SU-DHL-6 (cell line): ENCODE results near the gene CBLB.
A peak's percentile ranks its signal among the peaks of the same experiment; 100 is the strongest.

Experiments
- H2AFZ ChIP-seq: fragments of 200-600 bp; sonication (generic); 2 replicates; pipeline ENCODE4 v1.6.1; 2014; ENCODE audit warnings: low read depth, mild to moderate bottlenecking, moderate library complexity, mixed read lengths, antibody characterized with exemption, low read length; ENCODE audit not compliant: severe bottlenecking
- H3F3A ChIP-seq: fragments of 200-600 bp; shearing (Covaris generic); 2 replicates; pipeline ENCODE4 v1.6.0; 2016; ENCODE audit warnings: antibody characterized with exemption, mild to moderate bottlenecking; ENCODE audit not compliant: insufficient read depth
- H3K27ac ChIP-seq: fragments of 200-600 bp; sonication (generic); 2 replicates; pipeline ENCODE4 v1.5.1; 2016; ENCODE audit warnings: low read depth, mild to moderate bottlenecking, low read length, moderate library complexity, mixed read lengths
- H3K27me3 ChIP-seq: fragments of 200-600 bp; sonication (generic), shearing (Covaris generic); 2 replicates; pipeline ENCODE4 v1.6.0; 2014; ENCODE audit warnings: mild to moderate bottlenecking, low read length
- H3K36me3 ChIP-seq: fragments of 200-600 bp; sonication (generic); 2 replicates; pipeline ENCODE4 v1.6.1; 2014; ENCODE audit warnings: mild to moderate bottlenecking, low read length, mixed read lengths
- H3K4me2 ChIP-seq: fragments of 300-600, 200-600 bp; shearing (Covaris generic), sonication (generic); 2 replicates; pipeline ENCODE4 v1.6.0; 2014; ENCODE audit warnings: low read length, low read depth, mild to moderate bottlenecking; ENCODE audit not compliant: poor library complexity, severe bottlenecking
- H3K4me3 ChIP-seq: fragments of 200-600 bp; sonication (generic); 2 replicates; pipeline ENCODE4 v1.5.1; 2014; ENCODE audit warnings: antibody characterized with exemption, low read length, mild to moderate bottlenecking, mixed read lengths; ENCODE audit not compliant: insufficient read depth, poor library complexity, severe bottlenecking
- H3K79me2 ChIP-seq: fragments of 200-600 bp; sonication (generic); 2 replicates; pipeline ENCODE4 v1.6.1; 2014; ENCODE audit warnings: mild to moderate bottlenecking, low read length, moderate library complexity; ENCODE audit not compliant: insufficient read depth
- H3K9ac ChIP-seq: fragments of 200-600 bp; sonication (generic); 2 replicates; pipeline ENCODE4 v1.7.0; 2014; ENCODE audit warnings: mild to moderate bottlenecking, low read length
- H3K9me2 ChIP-seq: fragments of 200-600 bp; sonication (generic); replicated peaks from 2 replicates; pipeline ENCODE4 v1.6.1; 2014; ENCODE audit warnings: low read length; ENCODE audit not compliant: insufficient read depth
- H3K9me3 ChIP-seq: fragments of 200-600 bp; sonication (generic); 2 replicates; pipeline ENCODE4 v1.6.1; 2014; ENCODE audit warnings: low read length, mixed read lengths; ENCODE audit not compliant: insufficient read depth
- H4K20me1 ChIP-seq: fragments of 200-600 bp; sonication (generic); 2 replicates; pipeline ENCODE4 v1.6.1; 2014; ENCODE audit warnings: low read depth, mild to moderate bottlenecking, antibody characterized with exemption, low read length, moderate library complexity, mixed read lengths
- CTCF ChIP-seq: fragments of 200-600 bp; sonication (generic); IDR thresholded peaks from one replicate; pipeline ENCODE4 v1.5.1; 2017; ENCODE audit warnings: antibody characterized with exemption, mild to moderate bottlenecking, low read length, moderate library complexity; ENCODE audit not compliant: insufficient read depth, poor library complexity, severe bottlenecking
- EZH2phosphoT487 ChIP-seq: fragments of 200-600 bp; sonication (generic), shearing (Covaris generic); conservative IDR thresholded peaks from 2 replicates; pipeline ENCODE4 v1.6.1; 2018; ENCODE audit warnings: mild to moderate bottlenecking, antibody characterized with exemption, low read length, moderate library complexity, mixed read lengths

CBLB gene

GRCh38 chr3:105845488-105845887 lies 23.3 kb downstream of the CBLB start:
- TF ChIP-seq CTCF (no peak), EZH2phosphoT487 (no peak)
- Histone ChIP-seq H3F3A (peaks cover 28% of the 10 kb centered on the region; the same call in 1 of the 2 replicates), H2AFZ (no peak overlapping the region), H3K9me2 (no peaks in the 10 kb centered on the region), H3K9me3 (no peaks in the 10 kb centered on the region), H4K20me1 (no peaks in the 10 kb centered on the region), H3K4me3 (no peak overlapping the region), H3K79me2 (peaks cover 89% of the 10 kb centered on the region), H3K9ac (peak overlapping the region; percentile 13; the same call in 1 of the 2 replicates), H3K27me3 (no peaks in the 10 kb centered on the region), H3K36me3 (peaks cover 46% of the 10 kb centered on the region), H3K4me2 (peak overlapping the region; percentile 56), H3K27ac (peak overlapping the region; percentile 58; the same call in 1 of the 2 replicates)

GRCh38 chr3:105844704-105845103 lies 24.1 kb downstream of the CBLB start:
- TF ChIP-seq CTCF, result no peak
- Histone ChIP-seq H3K27ac (no peak overlapping the region; the same call in 1 of the 2 replicates), H3K36me3 (peaks cover 40% of the 10 kb centered on the region), H3K4me2 (no peak overlapping the region), H3K9me3 (no peaks in the 10 kb centered on the region), H3K4me3 (no peak overlapping the region), H3F3A (peaks cover 29% of the 10 kb centered on the region), H3K79me2 (peaks cover 89% of the 10 kb centered on the region), H2AFZ (no peak overlapping the region), H3K9me2 (no peaks in the 10 kb centered on the region), H3K9ac (no peak overlapping the region), H3K27me3 (no peaks in the 10 kb centered on the region), H4K20me1 (no peaks in the 10 kb centered on the region)

GRCh38 chr3:105843994-105844393 lies 24.8 kb downstream of the CBLB start:
- H3K27me3 ChIP-seq, result no peaks in the 10 kb centered on the region
- no peak overlapping the region for H3K27ac ChIP-seq
- no peak for TF ChIP-seq EZH2phosphoT487
- TF ChIP-seq CTCF, result no peak
- H4K20me1 ChIP-seq, result no peaks in the 10 kb centered on the region
- no peaks in the 10 kb centered on the region for H3K9me3 ChIP-seq
- no peaks in the 10 kb centered on the region for H3K9me2 ChIP-seq
- H3F3A ChIP-seq, result peaks cover 34% of the 10 kb centered on the region
- H3K4me2 ChIP-seq, result no peak overlapping the region
- H3K79me2 ChIP-seq, result peaks cover 86% of the 10 kb centered on the region
- H2AFZ ChIP-seq, result no peak overlapping the region
- H3K9ac ChIP-seq, result no peak overlapping the region
- peaks cover 35% of the 10 kb centered on the region for H3K36me3 ChIP-seq
- H3K4me3 ChIP-seq, result no peak overlapping the region
